T-helper 2 cell (primary cell): ENCODE measurements around the gene SRC.
A peak's percentile ranks its signal among the peaks of the same experiment; 100 is the strongest.
"Not testable (repeated sequence)": the region's sequence is repeated elsewhere in the genome, so short reads cannot be mapped to it uniquely, and the experiment has no call there.

ENCODE experiments used
- DNase-seq, 5 experiments: peaks; one replicate each; pipeline versions ENCODE4 v3.0.0 to v3.0.0-alpha.2; 2012 to 2022

The SRC gene

GRCh38 chr20:37337208-37337991, 8.5 kb upstream of the SRC start:
- DNase-seq, result no peak

DNA sequence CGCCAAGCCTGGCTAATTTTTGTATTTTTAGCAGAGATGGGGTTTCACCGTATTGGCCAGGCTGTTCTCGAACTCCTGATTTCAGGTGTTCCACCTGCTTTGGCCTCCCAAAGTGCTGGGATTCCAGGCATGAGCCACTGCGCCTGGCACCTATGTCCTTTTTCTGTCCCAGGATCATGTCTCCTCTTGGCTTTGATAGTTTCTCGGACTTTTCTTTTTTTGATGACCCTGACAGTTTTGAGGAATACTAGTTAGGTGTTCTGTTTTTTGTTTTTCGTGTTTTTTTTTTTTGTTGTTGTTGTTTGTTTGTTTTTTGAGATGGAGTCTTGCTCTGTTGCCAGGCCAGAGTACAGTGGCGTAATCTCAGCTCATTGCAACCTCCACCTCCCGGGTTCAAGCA, 7.6 kb upstream of the SRC start:
- not testable (repeated sequence) for DNase-seq

DNA sequence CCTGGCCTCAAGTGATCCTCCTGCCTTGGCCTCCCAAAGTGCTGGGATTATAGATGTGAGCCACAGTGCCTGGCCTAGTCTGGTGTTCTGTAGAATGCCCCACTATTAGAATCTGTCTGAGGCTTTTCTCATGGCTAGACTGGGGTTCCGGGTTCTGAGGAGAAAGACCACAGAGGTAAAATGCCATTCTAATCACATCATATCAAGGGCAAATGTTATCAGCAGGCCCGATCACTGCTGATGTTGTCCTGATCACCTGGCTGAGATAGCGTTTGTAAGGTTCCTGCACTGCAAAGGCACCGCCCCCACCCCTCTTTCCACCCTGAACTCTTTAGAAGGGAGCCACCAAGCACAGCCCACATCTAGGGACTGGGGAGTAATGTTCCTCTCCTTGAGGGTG, 6.7 kb upstream of the SRC start:
- no peak for DNase-seq

DNA sequence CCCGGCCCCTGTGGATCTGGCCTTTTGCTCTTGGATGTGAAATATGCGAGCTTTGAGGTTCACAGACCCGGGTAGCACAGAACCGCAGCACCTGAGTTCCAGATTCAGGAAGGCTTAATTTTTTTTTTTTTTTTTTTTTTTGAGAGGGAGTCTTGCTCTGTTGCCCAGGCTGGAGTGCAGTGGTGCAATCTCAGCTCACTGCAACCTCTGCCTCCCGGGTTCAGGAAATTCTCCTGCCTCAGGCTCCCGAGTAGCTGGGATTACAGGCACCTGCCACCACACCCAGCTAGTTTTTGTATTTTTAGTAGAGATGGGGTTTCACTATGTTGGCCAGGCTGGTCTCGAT, 6.2 kb upstream of the SRC start:
- not testable (repeated sequence) for DNase-seq

DNA sequence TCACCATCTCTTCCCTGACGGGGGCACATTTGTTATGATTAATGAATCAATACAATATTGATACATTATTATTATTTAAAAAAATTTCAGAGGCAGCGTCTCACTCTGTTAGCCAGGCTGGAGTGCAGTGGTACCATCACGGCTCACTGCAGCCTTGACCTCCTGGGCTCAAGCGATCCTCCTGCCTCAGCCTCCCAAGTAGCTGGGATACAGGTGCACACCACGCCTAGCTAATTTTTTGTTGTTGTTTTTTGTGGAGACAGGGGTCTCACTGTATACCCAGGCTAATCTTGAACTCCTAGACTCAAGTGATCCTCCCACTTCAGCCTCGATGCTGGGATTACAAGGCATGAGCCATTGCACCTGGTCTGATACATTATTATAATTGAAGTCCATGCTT, 4.9 kb upstream of the SRC start:
- no peak for DNase-seq

DNA sequence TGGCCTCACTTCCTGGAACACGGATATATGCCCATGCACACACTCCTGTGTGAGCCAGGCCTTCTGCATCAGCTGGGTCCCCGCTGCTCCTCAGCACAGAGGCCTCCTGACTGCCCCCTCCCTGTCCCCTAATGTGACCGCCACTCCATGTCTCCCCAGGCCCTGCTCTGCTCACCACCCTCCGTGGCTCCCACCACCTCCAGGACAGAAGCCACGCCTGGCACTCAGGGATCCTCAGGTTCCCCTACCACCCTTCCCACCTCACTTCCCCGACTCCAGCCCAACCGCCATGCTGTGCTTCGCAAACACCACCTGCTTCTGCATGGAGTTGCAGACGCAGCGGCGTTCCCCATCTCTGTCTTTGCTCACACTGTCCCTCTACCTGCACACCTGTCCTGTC, 4.3 kb upstream of the SRC start:
- no peak for DNase-seq

DNA sequence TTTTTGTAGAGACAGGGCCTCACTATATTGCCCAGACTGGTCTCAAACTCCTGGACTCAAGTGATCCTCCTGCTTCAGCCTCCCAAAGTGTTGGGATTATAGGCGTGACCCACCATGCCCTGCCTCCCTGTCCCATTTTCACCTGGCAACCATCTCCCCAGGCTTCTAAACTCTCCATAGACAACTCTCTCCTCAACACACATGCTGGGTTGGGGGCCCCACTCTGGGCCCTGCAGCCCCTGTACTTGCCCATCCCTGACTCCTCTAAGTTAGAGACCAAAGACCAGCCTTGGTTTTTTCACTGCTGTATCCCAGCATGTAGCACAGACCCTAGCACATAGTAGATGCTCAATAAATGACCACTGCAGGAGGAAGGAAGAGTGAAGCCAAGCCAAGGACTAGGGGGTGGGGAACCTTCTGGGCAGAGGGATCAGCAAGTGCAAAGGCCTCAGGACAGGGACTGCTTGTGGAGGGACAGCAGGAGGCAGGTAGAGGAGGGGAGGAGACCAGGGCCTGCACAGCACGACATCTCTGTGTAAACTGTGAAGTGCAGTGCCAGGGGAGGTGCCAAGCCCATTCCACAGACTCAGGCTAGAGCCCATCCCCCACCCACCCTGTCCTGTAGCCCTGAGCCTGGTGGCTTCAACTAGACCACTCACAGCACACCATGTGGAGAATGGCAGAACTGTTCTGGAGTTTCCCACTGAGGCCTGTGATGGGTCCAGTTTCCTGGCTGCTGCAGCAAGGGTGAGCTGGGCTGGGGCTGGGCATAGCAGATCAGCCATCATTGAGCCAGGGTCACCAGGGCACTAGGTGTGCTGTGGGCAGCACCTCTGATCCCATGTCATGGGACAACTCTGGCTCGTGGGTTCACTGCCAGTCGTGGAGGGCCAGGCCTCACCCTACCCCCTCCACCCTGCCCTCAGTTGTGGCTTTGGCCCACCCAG, 3.4 kb upstream of the SRC start:
- DNase-seq, result no peak

- peak in 1 of 5 experiments; percentile 39 for DNase-seq
Measured at GRCh38 chr20:37343212-37343993, 2.5 kb upstream of the SRC start.

- no peak for DNase-seq
Measured at GRCh38 chr20:37343994-37344355, 2.0 kb upstream of the SRC start.

DNA sequence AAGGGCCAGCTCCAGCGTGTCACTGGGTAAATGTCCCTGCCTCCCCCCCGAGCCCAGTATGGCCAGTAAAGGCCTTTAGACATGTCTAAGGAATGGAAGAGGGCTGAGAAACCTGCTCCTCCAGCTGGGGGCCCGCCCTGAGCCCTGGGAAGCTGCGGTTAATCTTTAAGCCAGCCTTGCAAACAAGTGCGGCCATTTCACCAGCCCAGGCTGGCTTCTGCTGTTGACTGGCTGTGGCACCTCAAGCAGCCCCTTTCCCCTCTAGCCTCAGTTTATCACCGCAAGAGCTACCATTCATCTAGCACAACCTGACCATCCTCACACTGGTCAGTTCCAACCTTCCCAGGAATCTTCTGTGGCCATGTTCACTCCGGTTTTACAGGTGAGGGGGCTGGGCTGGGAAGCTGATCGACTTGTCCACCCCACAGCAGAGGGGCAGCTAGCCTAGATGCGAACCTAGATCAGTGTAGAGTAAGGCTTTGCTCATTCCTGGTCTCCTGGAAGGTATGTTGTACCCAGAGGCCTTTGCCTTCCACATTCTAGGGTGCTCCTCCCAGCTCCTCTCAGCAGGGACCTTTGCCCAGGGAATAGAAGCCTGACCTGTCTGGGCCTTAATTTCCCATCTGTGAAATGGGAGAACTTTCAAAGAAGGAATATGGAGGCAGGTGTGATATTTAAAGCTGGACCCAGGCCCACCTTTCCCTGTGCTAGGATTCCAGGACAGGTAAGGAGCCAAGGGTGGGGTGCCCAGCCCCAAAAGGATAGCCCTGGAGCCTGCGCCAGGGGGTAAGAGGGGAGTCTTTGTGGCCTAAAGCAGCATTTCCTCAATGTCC, 1.2 kb upstream of the SRC start:
- DNase-seq, result no peak

DNA sequence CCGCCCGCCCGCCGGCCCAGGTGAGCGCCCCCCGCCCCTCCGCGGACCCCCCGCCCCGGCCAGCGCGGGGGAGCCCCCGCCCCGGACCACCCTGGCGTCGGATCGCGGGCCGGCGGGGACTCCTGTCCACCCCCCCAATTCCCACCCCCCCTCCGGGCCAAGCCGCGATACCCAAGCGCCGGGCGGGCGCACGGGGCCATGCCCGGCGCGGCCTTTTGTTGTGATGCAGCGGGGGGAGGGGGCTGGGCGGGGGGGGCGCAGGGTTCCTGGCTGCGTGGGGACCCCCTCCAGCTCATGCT, 245 bp downstream of the SRC start:
- no peak for DNase-seq

DNA sequence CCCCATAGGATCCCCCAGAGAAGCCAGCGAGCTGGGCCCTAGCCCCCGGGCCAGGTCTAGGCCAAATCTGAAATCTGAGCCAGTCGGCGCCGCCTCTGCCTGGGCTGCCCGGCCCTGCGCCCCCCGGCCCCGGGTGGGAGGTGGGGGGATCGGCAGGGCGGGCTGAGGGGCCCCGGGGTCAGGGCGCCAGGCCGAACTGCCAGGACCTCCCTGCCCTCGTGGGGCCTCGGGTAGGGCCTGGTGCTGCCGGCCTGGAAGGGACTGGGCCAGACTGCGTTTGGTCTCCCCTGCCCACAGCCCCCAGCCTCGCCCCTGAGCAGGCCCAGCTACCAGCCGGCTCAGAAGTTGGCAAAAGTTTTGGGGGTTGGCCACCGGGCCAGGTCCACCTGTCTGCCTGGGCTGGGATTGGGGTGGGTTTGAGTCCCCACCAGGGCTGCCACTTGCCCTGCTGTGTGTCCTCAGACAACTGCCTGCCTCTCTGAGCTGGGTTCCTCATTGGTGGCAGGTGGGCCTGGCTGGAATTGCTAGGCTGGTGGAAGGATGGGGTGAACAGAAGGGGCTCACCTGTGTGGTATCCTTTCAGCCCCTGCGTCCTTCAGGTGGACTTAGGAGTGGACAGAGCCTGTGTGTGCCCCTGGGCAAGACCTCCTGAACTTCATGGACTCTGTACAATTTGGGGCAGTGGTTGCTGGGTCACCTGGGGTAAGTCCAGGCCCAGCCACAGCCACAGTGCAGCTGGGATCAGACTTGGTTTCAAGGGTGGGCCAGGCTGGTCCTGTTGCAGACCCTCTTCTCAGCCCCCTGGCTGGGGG, 801 bp downstream of the SRC start:
- DNase-seq, result no peak

DNA sequence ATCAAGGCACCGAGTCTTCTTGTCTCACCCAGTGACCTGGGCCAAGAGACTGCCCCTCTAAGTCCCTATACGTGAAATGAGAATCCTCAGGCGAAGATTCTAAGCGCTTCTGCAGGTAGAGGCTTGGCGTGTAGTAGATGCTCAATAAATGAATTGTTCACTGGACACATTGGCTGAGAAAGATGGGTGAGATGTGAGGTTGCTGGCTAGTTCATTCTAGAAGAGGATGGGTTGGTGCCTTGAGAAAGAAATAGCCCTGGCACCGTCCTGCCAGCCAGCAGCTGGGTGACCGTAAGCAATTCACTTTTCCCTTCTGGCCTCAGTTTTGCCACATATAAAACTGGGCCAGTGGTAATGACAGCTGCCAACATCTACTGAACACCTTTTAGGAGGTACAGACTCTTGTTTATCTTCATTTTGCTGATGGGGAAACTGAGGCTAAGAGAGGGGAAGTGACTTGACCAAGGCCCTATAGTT, 1.4 kb downstream of the SRC start:
- DNase-seq, result no peak

DNA sequence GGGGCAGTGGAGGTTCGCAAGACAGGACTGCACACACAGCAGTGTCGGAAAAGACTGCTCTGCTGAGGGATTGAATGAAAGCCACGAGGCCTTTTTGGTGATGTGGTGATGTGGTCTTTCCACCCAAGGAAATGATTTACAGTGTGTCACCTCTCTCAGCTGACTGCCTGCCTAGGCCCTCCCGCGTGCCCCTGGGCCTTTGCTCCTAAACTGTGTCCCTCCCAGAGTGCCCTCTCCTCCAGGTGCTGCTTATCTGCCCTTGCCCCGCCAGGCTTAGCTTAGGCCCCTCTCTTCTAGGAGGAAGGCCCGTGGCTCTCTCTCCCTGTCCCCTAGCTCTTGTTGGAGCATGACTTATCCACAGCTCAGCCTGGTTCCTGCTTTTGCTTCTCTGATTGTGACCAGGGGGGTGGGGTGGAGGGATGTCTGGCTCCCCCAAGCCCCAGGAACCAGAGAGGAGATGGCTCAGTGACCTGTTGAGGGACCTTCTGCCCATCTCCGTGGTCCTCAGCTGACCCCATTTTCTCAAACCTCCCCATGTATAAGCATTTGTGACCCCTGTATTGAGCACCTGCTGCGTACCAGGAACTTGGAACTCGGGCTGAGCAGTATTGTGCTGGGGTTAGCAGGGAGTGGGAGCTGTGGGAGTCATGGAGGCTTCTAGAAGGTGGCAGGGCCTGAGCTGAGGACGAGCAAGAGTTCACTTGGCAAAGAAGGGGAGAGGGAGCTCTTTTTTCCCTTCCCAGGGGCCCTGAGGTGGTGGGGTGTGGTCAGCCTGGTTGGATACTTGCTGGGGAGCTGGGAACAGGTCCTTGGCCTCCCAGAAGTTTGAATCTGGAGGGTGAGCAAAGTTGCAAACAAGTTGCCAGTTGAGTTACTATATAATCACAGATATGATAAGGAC, 2.2 kb downstream of the SRC start:
- no peak for DNase-seq

DNA sequence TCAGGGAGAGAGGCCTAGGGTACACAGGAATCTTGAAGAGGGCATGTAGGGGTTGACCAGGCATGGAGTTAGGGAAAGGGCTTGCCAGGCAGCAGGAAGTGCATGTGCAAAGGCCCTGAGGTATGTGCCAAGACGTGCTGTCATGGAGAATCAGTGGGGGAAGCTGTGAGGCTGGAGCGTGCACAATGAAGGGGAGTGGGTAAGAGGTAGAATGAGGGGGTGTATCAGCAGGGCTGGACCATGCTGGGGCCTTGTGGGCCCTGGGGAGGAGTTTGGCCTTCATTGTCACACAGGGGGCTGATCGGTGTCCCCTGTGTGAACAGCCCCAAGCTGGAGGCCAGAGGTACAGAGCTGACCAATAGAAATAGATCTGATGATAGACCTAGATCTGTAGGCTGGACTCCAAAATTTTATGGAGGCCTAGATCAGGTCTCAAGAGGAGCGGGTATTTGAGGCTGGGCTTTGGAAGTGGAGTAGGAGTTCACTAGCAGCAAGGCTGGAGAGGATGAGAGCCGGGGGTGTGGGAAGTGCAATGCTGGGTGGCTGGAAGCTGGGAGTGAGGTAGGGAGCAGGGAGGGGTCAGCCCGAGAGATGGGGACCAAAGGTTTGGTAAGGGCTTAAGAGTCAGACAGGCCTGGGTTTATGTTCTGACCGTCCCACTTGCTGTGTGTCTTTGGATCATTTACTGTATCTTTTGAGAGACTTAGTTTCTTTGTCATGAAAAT, 3.0 kb downstream of the SRC start:
- no peak for DNase-seq

- no peak for DNase-seq
Measured at GRCh38 chr20:37349517-37350491, 3.9 kb downstream of the SRC start.

DNA sequence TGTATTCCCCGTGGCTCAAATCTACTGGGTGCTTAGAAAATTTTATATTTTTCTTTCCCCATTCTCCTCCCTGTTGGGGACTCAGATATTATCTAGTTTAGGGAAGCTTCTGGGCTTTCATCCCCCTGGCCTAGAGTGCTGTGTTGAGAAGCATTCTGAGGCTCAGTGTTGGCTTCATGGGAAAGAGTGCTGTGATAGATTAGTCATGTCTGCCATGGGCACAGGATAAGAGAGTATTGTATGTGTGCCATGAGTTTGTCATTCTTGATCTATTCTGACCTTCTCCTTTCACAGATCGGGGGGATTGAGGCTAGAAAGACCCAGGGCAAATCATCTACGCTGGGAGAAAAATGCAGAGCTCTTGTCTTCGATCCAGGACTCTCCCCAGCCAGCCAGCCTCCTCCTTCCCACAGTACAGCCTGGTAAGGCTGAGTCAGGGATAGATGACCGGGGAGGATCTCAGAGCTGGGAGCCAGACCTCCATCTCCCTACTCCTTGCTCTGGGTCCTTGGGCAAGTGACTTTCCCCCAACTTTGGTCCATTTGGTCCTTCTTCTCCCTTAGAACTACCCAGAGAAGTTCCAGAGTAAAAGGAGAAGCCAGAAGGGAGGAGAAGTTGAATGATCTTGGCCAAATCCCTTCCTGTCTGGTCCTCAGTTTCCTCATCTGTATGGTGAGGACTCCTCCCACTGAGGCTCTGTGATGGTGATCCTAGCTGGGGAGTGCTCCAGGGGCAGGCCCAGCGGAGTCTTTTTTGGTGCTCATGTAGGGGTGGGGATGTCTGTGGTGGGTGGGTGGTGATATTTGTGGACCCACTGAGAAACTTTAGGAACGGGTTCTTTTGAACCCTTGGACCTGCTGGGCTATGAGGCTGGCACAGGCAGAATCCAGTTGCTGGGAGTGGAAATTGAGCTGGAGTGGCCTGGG, 5.0 kb downstream of the SRC start:
- DNase-seq, result no peak
